ENCODE results near the gene PTPRN2.

- TF ChIP-seq CTCF (conservative IDR thresholded peaks at IDR 0.05; ENCODE audit: low read length) = no peak
- no peak for TF ChIP-seq EZH2phosphoT487 (IDR thresholded peaks at IDR 0.05; ENCODE audit: borderline replicate concordance, low read depth, low read length)
These were observed 95.3 kb downstream of the PTPRN2 start for GRCh38 chr7:158492367-158492764.

Measured in OCI-LY7 (cell line).